WTC11 (cell line): ENCODE data around the gene CA5A. TPM values are rescaled to one million over a fixed set of nuclear protein-coding genes. Genes with fewer than 3 reads are reported as not detected.
A peak's percentile ranks its signal among the peaks of the same experiment; 100 is the strongest.

Experiments used
- ATAC-seq: fragments of 200-7000 bp; cut with Tn5 transposase; 2 replicates; pipeline ENCODE4 v1.10.0; 2021; ENCODE audit warnings: mild to moderate bottlenecking, moderate library complexity
- CTCF ChIA-PET: fragments of 300-600 bp; sonication (Branson Sonifier 250); formaldehyde crosslinking; loops from one replicate; lab custom pipeline; 2021; ENCODE audit warnings: antibody characterized with exemption; lab: Charles Lee
- POLR2A ChIA-PET: fragments of 350-600 bp; sonication (Branson Sonifier 250); formaldehyde crosslinking; loops from one replicate; lab custom pipeline; 2021; ENCODE audit warnings: antibody characterized with exemption; lab: Charles Lee
- DNase-seq: peaks from one replicate; pipeline ENCODE4 v3.0.0; 2021; ENCODE audit warnings: low spot score
- H3K27ac Mint-ChIP-seq: 2 replicates; pipeline ENCODE4 v1.8.0; 2021; ENCODE audit warnings: mixed read lengths
- H3K27me3 Mint-ChIP-seq: 2 replicates; pipeline ENCODE4 v1.8.0; 2021; ENCODE audit warnings: low read depth, mild to moderate bottlenecking, moderate library complexity, mixed read lengths
- H3K36me3 Mint-ChIP-seq: 2 replicates; pipeline ENCODE4 v1.8.0; 2021; ENCODE audit warnings: mixed read lengths
- H3K4me1 Mint-ChIP-seq: 2 replicates; pipeline ENCODE4 v1.8.0; 2022; ENCODE audit warnings: mixed read lengths
- H3K4me3 Mint-ChIP-seq: 2 replicates; pipeline ENCODE4 v1.8.0; 2021; ENCODE audit warnings: mild to moderate bottlenecking, moderate library complexity, mixed read lengths
- H3K9me3 Mint-ChIP-seq: 2 replicates; pipeline ENCODE4 v1.8.0; 2021; ENCODE audit warnings: mixed read lengths
- AFF4 ChIP-seq: sonication (generic); formaldehyde crosslinking; IDR thresholded peaks from 2 replicates; pipeline ENCODE4 v1.8.1; 2023; ENCODE audit warnings: mild to moderate bottlenecking, missing genetic modification reagents, borderline replicate concordance
- ATF2 ChIP-seq: sonication (generic); formaldehyde crosslinking; IDR thresholded peaks from 2 replicates; pipeline ENCODE4 v1.8.1; 2022; ENCODE audit warnings: low read depth, missing genetic modification reagents, borderline replicate concordance
- ATF6 ChIP-seq: sonication (generic); formaldehyde crosslinking; IDR thresholded peaks from 2 replicates; pipeline ENCODE4 v1.8.1; 2023; ENCODE audit warnings: mild to moderate bottlenecking, missing genetic modification reagents
- E2F1 ChIP-seq: sonication (generic); formaldehyde crosslinking; IDR thresholded peaks from 2 replicates; pipeline ENCODE4 v1.8.0; 2022; ENCODE audit warnings: mild to moderate bottlenecking, missing genetic modification reagents
- E2F5 ChIP-seq: sonication (generic); formaldehyde crosslinking; IDR thresholded peaks from 2 replicates; pipeline ENCODE4 v1.8.1; 2022; ENCODE audit warnings: mild to moderate bottlenecking, moderate library complexity, missing genetic modification reagents
- ELF4 ChIP-seq: sonication (generic); formaldehyde crosslinking; IDR thresholded peaks from 2 replicates; pipeline ENCODE4 v1.8.1; 2022; ENCODE audit warnings: low read depth, mild to moderate bottlenecking, moderate library complexity, missing genetic modification reagents
- ESRRA ChIP-seq: sonication (generic); formaldehyde crosslinking; IDR thresholded peaks from 2 replicates; pipeline ENCODE4 v1.8.1; 2022; ENCODE audit warnings: mild to moderate bottlenecking, missing genetic modification reagents, borderline replicate concordance
- FOXJ3 ChIP-seq: sonication (generic); formaldehyde crosslinking; IDR thresholded peaks from 2 replicates; pipeline ENCODE4 v1.9.0; 2021; ENCODE audit warnings: missing genetic modification reagents, mild to moderate bottlenecking, borderline replicate concordance
- GABPB1 ChIP-seq: sonication (generic); formaldehyde crosslinking; IDR thresholded peaks from 2 replicates; pipeline ENCODE4 v1.8.1; 2023; ENCODE audit warnings: mild to moderate bottlenecking, missing genetic modification reagents
- HMGXB4 ChIP-seq: sonication (generic); formaldehyde crosslinking; IDR thresholded peaks from 2 replicates; pipeline ENCODE4 v1.8.1; 2023; ENCODE audit warnings: mild to moderate bottlenecking, moderate library complexity, missing genetic modification reagents
- MXD4 ChIP-seq: fragments of 250-450 bp; sonication (Bioruptor Pico); IDR thresholded peaks from 2 replicates; pipeline ENCODE4 v1.8.0; 2021; ENCODE audit warnings: mild to moderate bottlenecking, moderate library complexity, borderline replicate concordance
- NFATC4 ChIP-seq: fragments of 250-450 bp; sonication (Bioruptor Pico); IDR thresholded peaks from 2 replicates; pipeline ENCODE4 v1.9.0; 2021; ENCODE audit warnings: mild to moderate bottlenecking
- STAT6 ChIP-seq: sonication (generic); formaldehyde crosslinking; conservative IDR thresholded peaks from 2 replicates; pipeline ENCODE4 v1.8.1; 2023; ENCODE audit warnings: mild to moderate bottlenecking, low read depth, missing genetic modification reagents, moderate library complexity
- ZNF416 ChIP-seq: fragments of 250-450 bp; sonication (Bioruptor Pico); IDR thresholded peaks from 2 replicates; pipeline ENCODE4 v1.9.0; 2021; ENCODE audit warnings: mild to moderate bottlenecking, inconsistent platforms
- total RNA-seq: library from RNA; stranded (reverse); gene quantifications from 3 replicates; pipeline ENCODE4 v1.2.3, GENCODE V29; 2021

CA5A gene
- total RNA-seq, 1 experiment from 2014 or later = not detected

GRCh38 chr16:87842209-87842869, 94.0 kb downstream of the CA5A start:
- peaks cover under 1% of the 10 kb centered on the region; the same call in 1 of the 2 replicates for H3K36me3 Mint-ChIP-seq
- H3K4me1 Mint-ChIP-seq = peaks cover 12% of the 10 kb centered on the region
- no peak overlapping the region for H3K4me3 Mint-ChIP-seq
- H3K9me3 Mint-ChIP-seq = no peaks in the 10 kb centered on the region
- ChIA-PET CTCF (interaction anchor here (0.6 to 2.6 kb wide), 5 partner anchors 8 to 595 kb away, joined by 3 to 17 read pairs (median 5); no protein-coding TSS in a partner anchor), POLR2A (interaction anchor here (0.9 kb wide), 1 partner anchor 29 kb away, joined by 3 read pairs; no protein-coding TSS in a partner anchor)
- no peaks in the 10 kb centered on the region for H3K27me3 Mint-ChIP-seq
- DNase-seq (no peak), ATAC-seq (no peak)
- no peak for TF ChIP-seq NFATC4 (CRISPR knock-in tag)
- no peak for TF ChIP-seq GABPB1 (CRISPR knock-in tag)
- TF ChIP-seq ZNF416 (CRISPR knock-in tag) = no peak
- no peak for TF ChIP-seq ATF6 (CRISPR knock-in tag)
- no peak for TF ChIP-seq E2F1 (CRISPR knock-in tag)
- no peak for TF ChIP-seq E2F5 (CRISPR knock-in tag)
- no peak for TF ChIP-seq HMGXB4 (CRISPR knock-in tag)
- TF ChIP-seq ESRRA (CRISPR knock-in tag) = no peak
- peak overlapping the region; percentile 80 for H3K27ac Mint-ChIP-seq

- H3K27me3 Mint-ChIP-seq = no peaks in the 10 kb centered on the region
- H3K4me1 Mint-ChIP-seq = peaks cover 12% of the 10 kb centered on the region
- ChIA-PET CTCF (interaction anchor here (1.0 to 3.1 kb wide), 5 partner anchors 8 to 65 kb away, joined by 4 to 26 read pairs (median 9); no protein-coding TSS in a partner anchor), POLR2A (no interaction called here)
- ATAC-seq (no peak), DNase-seq (no peak)
- peak overlapping the region; percentile 45; the same call in 1 of the 2 replicates for H3K27ac Mint-ChIP-seq
- peaks cover 4% of the 10 kb centered on the region; the same call in 1 of the 2 replicates for H3K36me3 Mint-ChIP-seq
- no peaks in the 10 kb centered on the region for H3K9me3 Mint-ChIP-seq
- no peak overlapping the region for H3K4me3 Mint-ChIP-seq
- TF ChIP-seq STAT6 (CRISPR knock-in tag) = no peak
- no peak for TF ChIP-seq MXD4 (CRISPR knock-in tag)
- no peak for TF ChIP-seq GABPB1 (CRISPR knock-in tag)
- no peak for TF ChIP-seq E2F5 (CRISPR knock-in tag)
- TF ChIP-seq ELF4 = no peak
- no peak for TF ChIP-seq FOXJ3 (CRISPR knock-in tag)
- TF ChIP-seq ATF2 (CRISPR knock-in tag) = no peak
- no peak for TF ChIP-seq AFF4 (CRISPR knock-in tag)
These were observed 94.8 kb downstream of the CA5A start for GRCh38 chr16:87841340-87842208.
